Esophagus squamous epithelium (tissue), 4 donors: ENCODE results near the gene KIAA1217.

Experiments used
- CTCF ChIP-seq, 6 experiments: fragments of 450-650 bp in 4 of 6; fragments of 200-600 bp in 2 of 6; sonication (generic) in 2 of 6; IDR thresholded peaks; one replicate each; pipeline ENCODE4 v1.5.1; 2016 to 2019; ENCODE audit warnings: antibody characterized with exemption in 6 of 6, mild to moderate bottlenecking in 4 of 6, moderate library complexity in 4 of 6
- POLR2A ChIP-seq, 4 donors: fragments of 450-650 bp; IDR thresholded peaks; one replicate each; pipeline ENCODE4 v1.6.1; 2017; ENCODE audit warnings: antibody characterized with exemption in 4 of 4, mild to moderate bottlenecking in 4 of 4, moderate library complexity in 3 of 4

- no peak for TF ChIP-seq CTCF (IDR thresholded peaks at IDR 0.05)
- TF ChIP-seq POLR2A (IDR thresholded peaks at IDR 0.05), result no peak
Measured at GRCh38 chr10:24351961-24352360, 143.0 kb downstream of the KIAA1217 start.
